ENCODE data around the gene FAAH2.

- TF ChIP-seq CTCF (IDR thresholded peaks at IDR 0.05) (no peak), POLR2A (IDR thresholded peaks at IDR 0.05) (no peak), EP300 (IDR thresholded peaks at IDR 0.05) (no peak)
Measured at GRCh38 chrX:57241967-57242366, 44.5 kb upstream of the FAAH2 start.
